Measurements from ENCODE around the gene NAXD. TPM values are rescaled to one million over a fixed set of nuclear protein-coding genes. Genes with fewer than 3 reads are reported as not detected.

Gene NAXD
- total and polyA plus RNA-seq, 7 experiments from 2014 or later: 17.2 to 35.4 (median 25.9) TPM

- H3K4me3 Mint-ChIP-seq: no peak overlapping the region
- H3K36me3 ChIP-seq (ENCODE audit: control insufficient read depth in 2 of 3, insufficient read depth in 3 of 3, low read length in 3 of 3): peaks cover 6 to 78% (median 15%) of the 10 kb centered on the region in 3 experiments
- no peaks in the 10 kb centered on the region for H3K27me3 ChIP-seq (ENCODE audit: control insufficient read depth in 2 of 2, insufficient read depth in 2 of 2, low read length in 2 of 2)
- ChIA-PET CTCF (no interaction called here), POLR2A (no interaction called here)
- H3K9me3 Mint-ChIP-seq: no peaks in the 10 kb centered on the region
- ATAC-seq (peak; percentile 10), DNase-seq (no peak)
- H3K27ac ChIP-seq (ENCODE audit: low read depth, low read length): no peak overlapping the region
- intact Hi-C loops (cut with micrococcal nuclease): no loop called here
- peaks cover 1 to 10% (median 5%) of the 10 kb centered on the region in 7 donors for H3K4me1 Mint-ChIP-seq
- peaks cover 0 to 35% (median 12%) of the 10 kb centered on the region in 5 donors for H3K36me3 Mint-ChIP-seq
- no peaks in the 10 kb centered on the region for H3K27me3 Mint-ChIP-seq
- peak overlapping the region in 1 of 9 donors; percentile 28 for H3K27ac Mint-ChIP-seq
- H3K4me3 ChIP-seq (ENCODE audit: low read length): no peak overlapping the region
- no peaks in the 10 kb centered on the region for H3K9me3 ChIP-seq (ENCODE audit: control insufficient read depth in 2 of 3, low read length in 3 of 3)
- no peaks in the 10 kb centered on the region for H3K4me1 ChIP-seq (ENCODE audit: control insufficient read depth in 2 of 2, insufficient read depth in 2 of 2, low read length in 2 of 2)
These were observed 20.7 kb downstream of the NAXD start for GRCh38 chr13:110636053-110636475.

- ATAC-seq: peak; percentile 18
- Mint-ChIP-seq H3K36me3 (peaks cover 0 to 39% (median 13%) of the 10 kb centered on the region in 5 donors), H3K27ac (peak overlapping the region in 2 of 9 donors; percentile 28 to 49), H3K4me3 (no peak overlapping the region), H3K4me1 (peaks cover 0 to 7% (median 5%) of the 10 kb centered on the region in 7 donors), H3K27me3 (no peaks in the 10 kb centered on the region), H3K9me3 (no peaks in the 10 kb centered on the region)
- H3K27ac ChIP-seq (ENCODE audit: low read depth, low read length): no peak overlapping the region
- no peak overlapping the region for H3K4me3 ChIP-seq (ENCODE audit: low read length)
- ChIA-PET CTCF (interaction anchor here (0.8 kb wide), 1 partner anchor 67 kb away, joined by 3 read pairs; no protein-coding TSS in a partner anchor), POLR2A (no interaction called here)
- no peaks in the 10 kb centered on the region for H3K4me1 ChIP-seq (ENCODE audit: control insufficient read depth in 2 of 2, insufficient read depth in 2 of 2, low read length in 2 of 2)
- no peak for DNase-seq
- no peaks in the 10 kb centered on the region for H3K9me3 ChIP-seq (ENCODE audit: control insufficient read depth in 2 of 3, low read length in 3 of 3)
- peaks cover 6 to 79% (median 19%) of the 10 kb centered on the region in 3 experiments for H3K36me3 ChIP-seq (ENCODE audit: control insufficient read depth in 2 of 3, insufficient read depth in 3 of 3, low read length in 3 of 3)
- no peaks in the 10 kb centered on the region for H3K27me3 ChIP-seq (ENCODE audit: control insufficient read depth in 2 of 2, insufficient read depth in 2 of 2, low read length in 2 of 2)
- intact Hi-C loops (cut with micrococcal nuclease): no loop called here
These were observed 21.4 kb downstream of the NAXD start for GRCh38 chr13:110636701-110637201.

DNA sequence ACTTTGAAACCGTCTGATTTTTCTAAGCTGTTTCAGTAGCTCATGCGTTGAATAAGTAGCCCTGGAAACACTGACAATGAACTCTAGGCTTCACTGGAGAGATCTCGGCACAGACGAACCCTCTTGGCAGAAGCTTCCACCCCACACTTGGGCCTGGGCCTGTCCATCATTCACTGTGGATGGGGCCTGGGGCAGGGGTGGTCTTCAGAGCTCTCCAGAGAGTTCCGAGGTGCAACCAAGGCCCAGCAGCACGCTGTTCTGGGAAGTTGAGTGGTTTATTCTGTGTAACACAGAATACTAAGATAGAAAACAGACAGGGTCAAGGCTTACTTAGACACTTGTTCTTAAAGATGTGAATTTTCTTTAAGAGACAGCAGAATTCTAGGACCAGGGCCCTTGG, 21.9 kb downstream of the NAXD start:
- ATAC-seq: no peak
- peaks cover 0 to 3% (median under 1%) of the 10 kb centered on the region in 7 donors for H3K4me1 Mint-ChIP-seq
- ChIA-PET POLR2A (no interaction called here), CTCF (interaction anchor here (0.8 kb wide), 1 partner anchor 67 kb away, joined by 3 read pairs; no protein-coding TSS in a partner anchor)
- Histone ChIP-seq H3K4me1 (ENCODE audit: control insufficient read depth in 2 of 2, insufficient read depth in 2 of 2, low read length in 2 of 2) (no peaks in the 10 kb centered on the region), H3K27ac (ENCODE audit: low read depth, low read length) (no peak overlapping the region), H3K36me3 (ENCODE audit: control insufficient read depth in 2 of 3, insufficient read depth in 3 of 3, low read length in 3 of 3) (peaks cover 6 to 82% (median 19%) of the 10 kb centered on the region in 3 experiments), H3K4me3 (ENCODE audit: low read length) (no peak overlapping the region), H3K9me3 (ENCODE audit: control insufficient read depth in 2 of 3, low read length in 3 of 3) (no peaks in the 10 kb centered on the region), H3K27me3 (ENCODE audit: control insufficient read depth in 2 of 2, insufficient read depth in 2 of 2, low read length in 2 of 2) (no peaks in the 10 kb centered on the region)
- no peak overlapping the region for H3K4me3 Mint-ChIP-seq
- H3K36me3 Mint-ChIP-seq: peaks cover 0 to 34% (median 10%) of the 10 kb centered on the region in 5 donors
- intact Hi-C loops (cut with micrococcal nuclease): no loop called here
- DNase-seq: no peak
- H3K9me3 Mint-ChIP-seq: no peaks in the 10 kb centered on the region
- no peaks in the 10 kb centered on the region for H3K27me3 Mint-ChIP-seq
- peak overlapping the region in 1 of 9 donors; percentile 15 for H3K27ac Mint-ChIP-seq

DNA sequence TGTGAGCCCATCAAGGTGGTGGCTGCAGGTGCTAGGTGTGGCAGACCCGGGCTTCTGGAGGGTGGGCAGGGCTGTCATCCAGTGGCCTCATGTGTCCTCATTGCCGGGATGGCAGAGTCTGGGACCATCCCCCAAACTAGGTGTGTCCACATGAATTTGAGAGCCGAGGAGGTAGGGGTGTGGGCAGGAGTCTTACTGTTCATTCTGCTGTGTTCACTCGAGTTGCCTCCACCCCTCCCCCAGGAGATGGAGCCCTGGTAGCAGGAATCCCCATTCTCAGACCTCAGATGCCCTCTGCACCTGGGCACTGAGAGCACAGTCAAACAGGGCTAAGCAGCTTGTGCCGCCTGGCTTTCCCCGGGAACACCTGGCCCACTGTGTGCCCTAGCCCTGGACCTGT, 22.4 kb downstream of the NAXD start:
- Mint-ChIP-seq H3K4me1 (peaks cover 0 to 1% (median 0%) of the 10 kb centered on the region in 7 donors), H3K36me3 (peaks cover 0 to 32% (median 8%) of the 10 kb centered on the region in 5 donors), H3K27ac (peak overlapping the region in 2 of 9 donors; percentile 4 to 15), H3K9me3 (no peaks in the 10 kb centered on the region), H3K27me3 (no peaks in the 10 kb centered on the region), H3K4me3 (no peak overlapping the region)
- ATAC-seq: no peak
- H3K27ac ChIP-seq (ENCODE audit: low read depth, low read length): no peak overlapping the region
- intact Hi-C loops (cut with micrococcal nuclease): no loop called here
- no peaks in the 10 kb centered on the region for H3K27me3 ChIP-seq (ENCODE audit: control insufficient read depth in 2 of 2, insufficient read depth in 2 of 2, low read length in 2 of 2)
- no peaks in the 10 kb centered on the region for H3K4me1 ChIP-seq (ENCODE audit: control insufficient read depth in 2 of 2, insufficient read depth in 2 of 2, low read length in 2 of 2)
- ChIA-PET POLR2A (no interaction called here), CTCF (no interaction called here)
- no peak overlapping the region for H3K4me3 ChIP-seq (ENCODE audit: low read length)
- H3K9me3 ChIP-seq (ENCODE audit: control insufficient read depth in 2 of 3, low read length in 3 of 3): no peaks in the 10 kb centered on the region
- H3K36me3 ChIP-seq (ENCODE audit: control insufficient read depth in 2 of 3, insufficient read depth in 3 of 3, low read length in 3 of 3): peaks cover 6 to 87% (median 19%) of the 10 kb centered on the region in 3 experiments
- DNase-seq: no peak

DNA sequence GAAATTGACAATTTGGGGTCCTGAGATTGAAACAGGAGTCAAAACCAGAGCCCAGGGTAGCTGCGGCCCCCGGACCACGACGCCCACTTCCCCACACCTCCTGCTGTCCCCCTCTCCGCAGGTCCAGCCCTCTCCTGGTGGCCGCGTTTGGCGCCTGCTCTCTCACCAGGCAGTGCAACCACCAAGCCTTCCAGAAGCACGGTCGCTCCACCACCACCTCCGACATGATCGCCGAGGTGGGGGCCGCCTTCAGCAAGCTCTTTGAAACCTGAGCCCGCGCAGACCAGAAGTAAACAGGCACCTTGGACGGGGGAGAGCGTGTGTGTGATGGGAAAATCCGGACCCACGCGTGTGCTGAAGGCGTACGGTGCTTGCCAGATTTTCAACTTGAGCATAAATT, 22.9 kb downstream of the NAXD start:
- Mint-ChIP-seq H3K9me3 (no peaks in the 10 kb centered on the region), H3K4me1 (peaks cover 0 to 1% (median 0%) of the 10 kb centered on the region in 7 donors), H3K4me3 (no peak overlapping the region), H3K27me3 (no peaks in the 10 kb centered on the region), H3K27ac (no peak overlapping the region), H3K36me3 (peaks cover 0 to 37% (median 8%) of the 10 kb centered on the region in 5 donors)
- intact Hi-C loops (cut with micrococcal nuclease): no loop called here
- Histone ChIP-seq H3K36me3 (ENCODE audit: control insufficient read depth in 2 of 3, insufficient read depth in 3 of 3, low read length in 3 of 3) (peaks cover 6 to 92% (median 19%) of the 10 kb centered on the region in 3 experiments), H3K27ac (ENCODE audit: low read depth, low read length) (no peak overlapping the region), H3K4me3 (ENCODE audit: low read length) (no peak overlapping the region), H3K9me3 (ENCODE audit: control insufficient read depth in 2 of 3, low read length in 3 of 3) (no peaks in the 10 kb centered on the region), H3K4me1 (ENCODE audit: control insufficient read depth in 2 of 2, insufficient read depth in 2 of 2, low read length in 2 of 2) (no peaks in the 10 kb centered on the region), H3K27me3 (ENCODE audit: control insufficient read depth in 2 of 2, insufficient read depth in 2 of 2, low read length in 2 of 2) (no peaks in the 10 kb centered on the region)
- DNase-seq (no peak), ATAC-seq (no peak)
- POLR2A ChIA-PET: no interaction called here
- CTCF ChIA-PET: no interaction called here

- Histone ChIP-seq H3K9me3 (ENCODE audit: control insufficient read depth in 2 of 3, low read length in 3 of 3) (no peaks in the 10 kb centered on the region), H3K27me3 (ENCODE audit: control insufficient read depth in 2 of 2, insufficient read depth in 2 of 2, low read length in 2 of 2) (no peaks in the 10 kb centered on the region), H3K4me3 (ENCODE audit: low read length) (no peak overlapping the region), H3K4me1 (ENCODE audit: control insufficient read depth in 2 of 2, insufficient read depth in 2 of 2, low read length in 2 of 2) (no peaks in the 10 kb centered on the region), H3K36me3 (ENCODE audit: control insufficient read depth in 2 of 3, insufficient read depth in 3 of 3, low read length in 3 of 3) (peaks cover 7 to 97% (median 19%) of the 10 kb centered on the region in 3 experiments), H3K27ac (ENCODE audit: low read depth, low read length) (no peak overlapping the region)
- Mint-ChIP-seq H3K36me3 (peaks cover 0 to 40% (median 8%) of the 10 kb centered on the region in 5 donors), H3K9me3 (no peaks in the 10 kb centered on the region), H3K27me3 (no peaks in the 10 kb centered on the region), H3K27ac (peak overlapping the region in 4 of 9 donors; percentile 9 to 70 (median 60)), H3K4me1 (peaks cover 0 to 1% (median 0%) of the 10 kb centered on the region in 7 donors), H3K4me3 (no peak overlapping the region)
- intact Hi-C loops (cut with micrococcal nuclease): no loop called here
- ATAC-seq: no peak
- no peak for DNase-seq
- ChIA-PET POLR2A (interaction anchor here (0.6 kb wide), 1 partner anchor 16 kb away, joined by 7 read pairs; no protein-coding TSS in a partner anchor), CTCF (interaction anchor here (0.7 kb wide), 1 partner anchor 257 kb away, joined by 3 read pairs; no protein-coding TSS in a partner anchor)
These were observed 23.8 kb downstream of the NAXD start for GRCh38 chr13:110638814-110639806.

Measured in naive thymus-derived CD4-positive, alpha-beta T cell (primary cell).